ENCODE measurements around the gene FASTKD3.

DNA sequence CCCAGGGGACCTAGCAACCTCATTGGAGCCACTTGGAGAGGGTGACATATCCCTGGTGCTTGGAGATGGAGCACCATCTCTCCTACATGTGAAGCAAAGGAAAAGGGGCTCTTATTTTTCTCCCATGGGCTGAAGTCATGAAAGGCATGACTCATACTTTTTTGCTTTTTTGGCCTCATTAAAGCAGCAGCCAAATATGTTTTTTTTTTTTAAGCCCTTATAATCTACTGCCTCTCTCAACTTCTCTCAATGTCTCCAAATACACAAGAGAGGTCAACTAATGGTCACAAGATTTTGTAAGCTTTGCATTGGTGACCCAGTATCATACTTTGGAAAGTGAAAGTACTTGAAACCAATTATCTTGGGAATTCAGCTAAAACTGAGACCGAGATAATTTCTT lies 16.3 kb downstream of the FASTKD3 start:
- no peak for TF ChIP-seq EZH2 (IDR thresholded peaks at IDR 0.05; ENCODE audit: low read depth)
- TF ChIP-seq, protein P1, sequence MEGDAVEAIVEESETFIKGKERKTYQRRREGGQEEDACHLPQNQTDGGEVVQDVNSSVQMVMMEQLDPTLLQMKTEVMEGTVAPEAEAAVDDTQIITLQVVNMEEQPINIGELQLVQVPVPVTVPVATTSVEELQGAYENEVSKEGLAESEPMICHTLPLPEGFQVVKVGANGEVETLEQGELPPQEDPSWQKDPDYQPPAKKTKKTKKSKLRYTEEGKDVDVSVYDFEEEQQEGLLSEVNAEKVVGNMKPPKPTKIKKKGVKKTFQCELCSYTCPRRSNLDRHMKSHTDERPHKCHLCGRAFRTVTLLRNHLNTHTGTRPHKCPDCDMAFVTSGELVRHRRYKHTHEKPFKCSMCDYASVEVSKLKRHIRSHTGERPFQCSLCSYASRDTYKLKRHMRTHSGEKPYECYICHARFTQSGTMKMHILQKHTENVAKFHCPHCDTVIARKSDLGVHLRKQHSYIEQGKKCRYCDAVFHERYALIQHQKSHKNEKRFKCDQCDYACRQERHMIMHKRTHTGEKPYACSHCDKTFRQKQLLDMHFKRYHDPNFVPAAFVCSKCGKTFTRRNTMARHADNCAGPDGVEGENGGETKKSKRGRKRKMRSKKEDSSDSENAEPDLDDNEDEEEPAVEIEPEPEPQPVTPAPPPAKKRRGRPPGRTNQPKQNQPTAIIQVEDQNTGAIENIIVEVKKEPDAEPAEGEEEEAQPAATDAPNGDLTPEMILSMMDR (conservative IDR thresholded peaks at IDR 0.05): no peak

Data from PC-9 (cell line).